Pancreas (tissue), 10 donors: Measurements from ENCODE around the gene XPO6. TPM values are rescaled to one million over a fixed set of nuclear protein-coding genes. Genes with fewer than 3 reads are reported as not detected.

Experiments used
- ATAC-seq, 4 donors: fragments of 200-7000 bp; cut with Tn5 transposase; one replicate each; pipeline versions ENCODE4 v1.8.0 to v1.9.1; 2020; ENCODE audit warnings: mild to moderate bottlenecking in 4 of 4, moderate library complexity in 4 of 4
- DNase-seq, 6 donors: peaks; one replicate each; pipeline ENCODE4 v3.0.0-alpha.2; 2020
- FAIRE-seq: peaks from 2 replicates; lab custom pipeline; 2012; peaks lifted over from hg19 to GRCh38; lab: Jason Lieb, UNC
- H3K27ac ChIP-seq, 4 donors: fragments of 200-600 bp; sonication (generic); 1 replicate in 3 of 4; 2 replicates in 1 of 4; pipeline versions ENCODE4 v1.5.0 to v1.8.0; 2020
- H3K27me3 ChIP-seq, 4 donors: fragments of 200-600 bp; one replicate each; pipeline ENCODE4 v1.8.0; 2021
- H3K36me3 ChIP-seq, 3 donors: fragments of 200-600 bp; sonication (generic) in 1 of 3; one replicate each; pipeline versions ENCODE4 v1.5.0 to v1.8.0; 2020 to 2021
- H3K4me1 ChIP-seq, 3 donors: fragments of 200-600 bp; one replicate each; pipeline ENCODE4 v1.8.0; 2021
- H3K4me3 ChIP-seq, 4 donors: fragments of 200-600 bp; sonication (generic) in 2 of 4; one replicate each; pipeline versions ENCODE4 v1.5.0 to v1.8.0; 2020 to 2021
- H3K9me3 ChIP-seq, 4 donors: fragments of 200-600 bp; one replicate each; pipeline ENCODE4 v1.8.0; 2021
- CTCF ChIP-seq, 4 donors: fragments of 200-600 bp; sonication (generic) in 3 of 4; IDR thresholded peaks; one replicate each; pipeline versions ENCODE4 v1.5.0 to v1.8.0; 2021; ENCODE audit warnings: antibody characterized with exemption in 4 of 4
- WGBS, 2 donors: extraction: QIAGEN DNeasy Blood & Tissue Kit; methylation state at CpG; one replicate each; pipeline ENCODE4 v1.1.7; 2013; 5-methylcytosine and 5-hydroxymethylcytosine counted together
- intact Hi-C, 3 donors: fragments of 100-400 bp; cut with DNase I; formaldehyde crosslinking; loops; one replicate each; pipeline versions ENCODE4 v1.11.1 to v1.14.2; 2022
- polyA plus RNA-seq, 2 donors: library from polyadenylated mRNA; stranded (reverse); fragments of 200-250 nt; gene quantifications; one replicate each; pipeline ENCODE4 v1.2.3, GENCODE V29; 2013
- total RNA-seq, 6 donors: library from RNA; stranded (reverse); fragmentation: NEBNext Ultra II Directional in 4 of 6; extraction: Animal tissue kit (Norgen Biotek cat#: 25700) in 4 of 6; gene quantifications; one replicate each; pipeline versions ENCODE4 v1.2.1 to v1.2.4, GENCODE V29; 2021 to 2023
- donor health status: healthy with polysubstance abuse.
- donor health status: DM: no; HTN: no; CAD: no; lungs with moderate emphysema.
- donor health status: DM: no; HTN: no; CAD: no.
- donor health status: control.
- donor health status: control.
- donor health status: Bipolar disorder and iron deficiency.
- donor health status: DM: yes; HTN: yes; CAD: no.
- donor health status: DM: no; HTN: no; CAD: no.
- donor health status: DM: no; HTN: no; CAD: no.
- donor health status: DM: yes; HTN: yes; CAD: no.

Gene XPO6
- total and polyA plus RNA-seq, 8 donors: 32.6 to 73.6 (median 38.5) TPM

GRCh38 chr16:28140788-28141618 is 70.8 kb downstream of the XPO6 start:
- peak in 1 of 6 donors; percentile 22 for DNase-seq
- FAIRE-seq: no peak
- Histone ChIP-seq H3K27me3 (no peaks in the 10 kb centered on the region), H3K36me3 (peaks cover 0 to 11% (median 0%) of the 10 kb centered on the region in 3 donors), H3K4me1 (no peaks in the 10 kb centered on the region), H3K27ac (peak overlapping the region in 1 of 4 donors; percentile 10), H3K9me3 (no peaks in the 10 kb centered on the region), H3K4me3 (no peak overlapping the region)
- no peak for TF ChIP-seq CTCF (IDR thresholded peaks at IDR 0.05)
- intact Hi-C loops: no loop called here
- WGBS, 2 donors: 79 to 81% methylated on average over 5 of the region's 5 CpGs
- ATAC-seq: peak in 3 of 4 donors; percentile 63 to 76 (median 66)

GRCh38 chr16:28139530-28139929 is 72.2 kb downstream of the XPO6 start:
- H3K36me3 ChIP-seq: peaks cover 0 to 3% (median 0%) of the 10 kb centered on the region in 3 donors
- H3K9me3 ChIP-seq: no peaks in the 10 kb centered on the region
- DNase-seq: no peak
- no peak for ATAC-seq
- H3K27me3 ChIP-seq: no peaks in the 10 kb centered on the region
- WGBS, 2 donors: 89 to 93% methylated on average over 1 of the region's 1 CpG
- no peak overlapping the region for H3K27ac ChIP-seq
- peak in 1 of 4 donors; percentile 22 for TF ChIP-seq CTCF (IDR thresholded peaks at IDR 0.05)
- intact Hi-C loops: no loop called here
- no peak overlapping the region for H3K4me3 ChIP-seq
- no peak for FAIRE-seq
- H3K4me1 ChIP-seq: no peaks in the 10 kb centered on the region

GRCh38 chr16:28136751-28137434 is 74.9 kb downstream of the XPO6 start:
- Histone ChIP-seq H3K27me3 (no peaks in the 10 kb centered on the region), H3K9me3 (no peaks in the 10 kb centered on the region), H3K4me3 (no peak overlapping the region), H3K36me3 (peaks cover 3 to 12% (median 3%) of the 10 kb centered on the region in 3 donors), H3K27ac (no peak overlapping the region), H3K4me1 (no peaks in the 10 kb centered on the region)
- ATAC-seq (no peak), FAIRE-seq (no peak), DNase-seq (no peak)
- intact Hi-C loops: no loop called here
- TF ChIP-seq CTCF (IDR thresholded peaks at IDR 0.05): no peak
- WGBS, 2 donors: 89 to 95% methylated on average over 6 of the region's 6 CpGs

- intact Hi-C loops: no loop called here
- no peak for FAIRE-seq
- ATAC-seq: no peak
- Histone ChIP-seq H3K9me3 (no peaks in the 10 kb centered on the region), H3K4me3 (no peak overlapping the region), H3K27ac (no peak overlapping the region), H3K36me3 (peaks cover 3 to 15% (median 7%) of the 10 kb centered on the region in 3 donors), H3K4me1 (no peaks in the 10 kb centered on the region), H3K27me3 (no peaks in the 10 kb centered on the region)
- TF ChIP-seq CTCF (IDR thresholded peaks at IDR 0.05): no peak
- WGBS, 2 donors: 94 to 96% methylated on average over 7 of the region's 7 CpGs
- no peak for DNase-seq
Observed at GRCh38 chr16:28133666-28134065, 78.1 kb downstream of the XPO6 start.
